Astrocyte (in vitro differentiated cells and primary cell): ENCODE data around the gene MAP2K7. TPM values are rescaled to one million over a fixed set of nuclear protein-coding genes. Genes with fewer than 3 reads are reported as not detected.

Source experiments
- DNase-seq: peaks from one replicate; pipeline ENCODE4 v3.0.0-alpha.2; 2010; ENCODE audit warnings: low read depth
- FAIRE-seq: peaks from 2 replicates; lab custom pipeline; 2011; peaks lifted over from hg19 to GRCh38; lab: Jason Lieb, UNC
- H2AFZ ChIP-seq: 2 replicates; pipeline ENCODE4 v1.6.0; 2012; ENCODE audit warnings: low read depth, low read length, inconsistent platforms
- H3K27ac ChIP-seq: 2 replicates; pipeline ENCODE4 v1.5.1; 2011; ENCODE audit warnings: low read depth, low read length, inconsistent platforms
- H3K27me3 ChIP-seq: 2 replicates; pipeline ENCODE4 v1.6.0; 2011; ENCODE audit warnings: low read length, inconsistent platforms; ENCODE audit not compliant: insufficient read depth
- H3K36me3 ChIP-seq: 2 replicates; pipeline ENCODE4 v1.5.1; 2011; ENCODE audit warnings: low read length, inconsistent platforms; ENCODE audit not compliant: insufficient read depth
- H3K4me1 ChIP-seq: 2 replicates; pipeline ENCODE4 v1.5.1; 2011; ENCODE audit warnings: low read length, inconsistent platforms; ENCODE audit not compliant: insufficient read depth
- H3K4me2 ChIP-seq: 2 replicates; pipeline ENCODE4 v1.6.0; 2012; ENCODE audit warnings: low read length, inconsistent platforms
- H3K4me3 ChIP-seq: 2 replicates; pipeline ENCODE4 v1.5.1; 2011; ENCODE audit warnings: low read depth, mild to moderate bottlenecking, low read length, inconsistent platforms; ENCODE audit not compliant: insufficient read depth
- H3K79me2 ChIP-seq: 2 replicates; pipeline ENCODE4 v1.6.0; 2012; ENCODE audit warnings: mild to moderate bottlenecking, low read length, inconsistent platforms; ENCODE audit not compliant: insufficient read depth
- H3K9ac ChIP-seq: 2 replicates; pipeline ENCODE4 v1.6.0; 2012; ENCODE audit warnings: mild to moderate bottlenecking, low read length, inconsistent platforms
- H3K9me3 ChIP-seq: 2 replicates; pipeline ENCODE4 v1.5.1; 2012; ENCODE audit warnings: low read depth, mild to moderate bottlenecking, low read length, inconsistent platforms; ENCODE audit not compliant: insufficient read depth
- H4K20me1 ChIP-seq: 2 replicates; pipeline ENCODE4 v1.6.0; 2012; ENCODE audit warnings: low read length, inconsistent platforms; ENCODE audit not compliant: insufficient read depth
- H3K27ac Mint-ChIP-seq: one replicate; pipeline ENCODE4 v1.8.0; 2021; ENCODE audit warnings: mild to moderate bottlenecking, mixed read lengths; ENCODE audit not compliant: unreplicated experiment
- H3K27me3 Mint-ChIP-seq: one replicate; pipeline ENCODE4 v1.8.0; 2021; ENCODE audit warnings: low read depth, mixed read lengths; ENCODE audit not compliant: unreplicated experiment
- H3K36me3 Mint-ChIP-seq: one replicate; pipeline ENCODE4 v1.8.0; 2021; ENCODE audit warnings: low read depth, mixed read lengths; ENCODE audit not compliant: unreplicated experiment
- H3K4me1 Mint-ChIP-seq: one replicate; pipeline ENCODE4 v1.8.0; 2021; ENCODE audit warnings: low read depth, mixed read lengths; ENCODE audit not compliant: unreplicated experiment
- H3K4me3 Mint-ChIP-seq: one replicate; pipeline ENCODE4 v1.8.0; 2021; ENCODE audit warnings: mild to moderate bottlenecking, moderate library complexity, mixed read lengths; ENCODE audit not compliant: unreplicated experiment
- H3K9me3 Mint-ChIP-seq: one replicate; pipeline ENCODE4 v1.8.0; 2021; ENCODE audit warnings: mild to moderate bottlenecking, mixed read lengths; ENCODE audit not compliant: unreplicated experiment
- EZH2 ChIP-seq: IDR thresholded peaks from 2 replicates; pipeline ENCODE4 v1.6.1; 2012; ENCODE audit warnings: mild to moderate bottlenecking, low read length, inconsistent platforms; ENCODE audit not compliant: insufficient read depth
- total RNA-seq: library from RNA; stranded (reverse); gene quantifications from 2 replicates; pipeline ENCODE4 v1.2.1, GENCODE V29; 2021
- TF ChIP-seq, protein P1 (sequence below): IDR thresholded peaks from 2 replicates; pipeline ENCODE4 v1.5.1; 2011; ENCODE audit warnings: low read depth, mild to moderate bottlenecking, inconsistent platforms, low read length, moderate library complexity; ENCODE audit not compliant: insufficient read depth

The MAP2K7 gene
- total RNA-seq, 1 donor from 2014 or later = 22.9 TPM

DNA sequence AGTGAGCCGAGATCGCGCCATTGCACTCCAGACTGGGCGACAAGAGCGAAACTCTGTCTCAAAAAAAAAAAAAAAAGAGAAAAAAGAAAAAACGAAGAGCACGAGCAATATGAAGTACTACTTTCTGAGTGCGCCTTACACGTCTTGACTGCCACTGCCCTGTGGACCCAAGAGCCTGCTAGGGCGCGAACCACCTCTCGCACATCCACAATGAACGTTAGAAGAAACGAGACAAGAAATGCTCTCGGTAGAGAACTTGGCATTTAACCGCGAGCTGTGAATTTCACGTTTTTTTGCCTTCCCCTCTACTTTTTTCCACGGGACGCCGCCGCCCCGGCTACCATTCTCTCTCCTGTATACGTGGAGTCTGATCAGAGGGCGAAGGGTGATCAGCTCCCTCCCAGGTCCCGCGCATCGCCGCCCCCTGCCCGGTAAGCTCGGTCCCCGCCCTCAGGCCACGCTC lies 39.3 kb downstream of the MAP2K7 start:
- Mint-ChIP-seq H3K27me3 (no peaks in the 10 kb centered on the region), H3K4me3 (peak overlapping the region; percentile 95), H3K4me1 (peaks cover 5% of the 10 kb centered on the region), H3K9me3 (peaks cover 3% of the 10 kb centered on the region), H3K36me3 (peaks cover 6% of the 10 kb centered on the region), H3K27ac (peak overlapping the region; percentile 98)
- Histone ChIP-seq H3K9ac (peak overlapping the region; percentile 96), H3K4me1 (peaks cover 13% of the 10 kb centered on the region), H3K4me3 (peak overlapping the region; percentile 87), H3K9me3 (no peaks in the 10 kb centered on the region), H4K20me1 (peaks cover 17% of the 10 kb centered on the region), H3K27ac (peak overlapping the region; percentile 95), H3K27me3 (no peaks in the 10 kb centered on the region), H2AFZ (peak overlapping the region; percentile 83), H3K79me2 (peaks cover 32% of the 10 kb centered on the region), H3K36me3 (peaks cover 12% of the 10 kb centered on the region), H3K4me2 (peak overlapping the region; percentile 98)
- no peak for FAIRE-seq
- TF ChIP-seq, protein P1, sequence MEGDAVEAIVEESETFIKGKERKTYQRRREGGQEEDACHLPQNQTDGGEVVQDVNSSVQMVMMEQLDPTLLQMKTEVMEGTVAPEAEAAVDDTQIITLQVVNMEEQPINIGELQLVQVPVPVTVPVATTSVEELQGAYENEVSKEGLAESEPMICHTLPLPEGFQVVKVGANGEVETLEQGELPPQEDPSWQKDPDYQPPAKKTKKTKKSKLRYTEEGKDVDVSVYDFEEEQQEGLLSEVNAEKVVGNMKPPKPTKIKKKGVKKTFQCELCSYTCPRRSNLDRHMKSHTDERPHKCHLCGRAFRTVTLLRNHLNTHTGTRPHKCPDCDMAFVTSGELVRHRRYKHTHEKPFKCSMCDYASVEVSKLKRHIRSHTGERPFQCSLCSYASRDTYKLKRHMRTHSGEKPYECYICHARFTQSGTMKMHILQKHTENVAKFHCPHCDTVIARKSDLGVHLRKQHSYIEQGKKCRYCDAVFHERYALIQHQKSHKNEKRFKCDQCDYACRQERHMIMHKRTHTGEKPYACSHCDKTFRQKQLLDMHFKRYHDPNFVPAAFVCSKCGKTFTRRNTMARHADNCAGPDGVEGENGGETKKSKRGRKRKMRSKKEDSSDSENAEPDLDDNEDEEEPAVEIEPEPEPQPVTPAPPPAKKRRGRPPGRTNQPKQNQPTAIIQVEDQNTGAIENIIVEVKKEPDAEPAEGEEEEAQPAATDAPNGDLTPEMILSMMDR = no peak
- TF ChIP-seq EZH2 = no peak
- DNase-seq = no peak

- Histone ChIP-seq H2AFZ (peak within 1 kb of the TSS; percentile 83), H3K4me2 (peak within 1 kb of the TSS; percentile 98), H4K20me1 (peaks cover 17% of the 10 kb centered on the region), H3K4me3 (peak within 1 kb of the TSS; percentile 87), H3K9me3 (no peaks in the 10 kb centered on the region), H3K4me1 (peaks cover 13% of the 10 kb centered on the region), H3K79me2 (peaks cover 32% of the 10 kb centered on the region), H3K9ac (peak within 1 kb of the TSS; percentile 96), H3K27ac (peak within 1 kb of the TSS; percentile 95), H3K36me3 (peaks cover 10% of the 10 kb centered on the region), H3K27me3 (no peaks in the 10 kb centered on the region)
- H3K9me3 Mint-ChIP-seq = peaks cover 3% of the 10 kb centered on the region
- peak within 1 kb of the TSS; percentile 95 for H3K4me3 Mint-ChIP-seq
- FAIRE-seq (peak; percentile 76), DNase-seq (peak; percentile 99)
- peaks cover 8% of the 10 kb centered on the region for H3K36me3 Mint-ChIP-seq
- TF ChIP-seq, protein P1 = no peak
- TF ChIP-seq EZH2 = no peak
- H3K27ac Mint-ChIP-seq = peak within 1 kb of the TSS; percentile 98
- peaks cover 5% of the 10 kb centered on the region for H3K4me1 Mint-ChIP-seq
- no peaks in the 10 kb centered on the region for H3K27me3 Mint-ChIP-seq
Observed at GRCh38 chr19:7943444-7944176, 39.9 kb downstream of the MAP2K7 start, which contains the start of gene TIMM44. Gene TIMM44, minus strand, starts transcription at chr19:7943666. Its CDS starts 15 bp downstream, at chr19:7943651.
